Breast epithelium (tissue), 3 donors: ENCODE measurements around the gene ADA.

Experiments
- CTCF ChIP-seq, 3 donors: fragments of 450-650 bp; IDR thresholded peaks; one replicate each; pipeline ENCODE4 v1.5.1; 2016 to 2017; ENCODE audit warnings: antibody characterized with exemption in 3 of 3, mild to moderate bottlenecking in 3 of 3, moderate library complexity in 3 of 3
- POLR2AphosphoS5 ChIP-seq, 3 donors: sonication (generic); formaldehyde crosslinking; IDR thresholded peaks; one replicate each; pipeline ENCODE4 v1.6.1; 2017; ENCODE audit warnings: antibody characterized with exemption in 3 of 3

- no peak for TF ChIP-seq CTCF (IDR thresholded peaks at IDR 0.05)
- TF ChIP-seq POLR2AphosphoS5 (IDR thresholded peaks at IDR 0.05): no peak
Measured at GRCh38 chr20:44684047-44684967, 32.8 kb upstream of the ADA start.
